ENCODE results near the gene BRDT.

Gene BRDT

DNA sequence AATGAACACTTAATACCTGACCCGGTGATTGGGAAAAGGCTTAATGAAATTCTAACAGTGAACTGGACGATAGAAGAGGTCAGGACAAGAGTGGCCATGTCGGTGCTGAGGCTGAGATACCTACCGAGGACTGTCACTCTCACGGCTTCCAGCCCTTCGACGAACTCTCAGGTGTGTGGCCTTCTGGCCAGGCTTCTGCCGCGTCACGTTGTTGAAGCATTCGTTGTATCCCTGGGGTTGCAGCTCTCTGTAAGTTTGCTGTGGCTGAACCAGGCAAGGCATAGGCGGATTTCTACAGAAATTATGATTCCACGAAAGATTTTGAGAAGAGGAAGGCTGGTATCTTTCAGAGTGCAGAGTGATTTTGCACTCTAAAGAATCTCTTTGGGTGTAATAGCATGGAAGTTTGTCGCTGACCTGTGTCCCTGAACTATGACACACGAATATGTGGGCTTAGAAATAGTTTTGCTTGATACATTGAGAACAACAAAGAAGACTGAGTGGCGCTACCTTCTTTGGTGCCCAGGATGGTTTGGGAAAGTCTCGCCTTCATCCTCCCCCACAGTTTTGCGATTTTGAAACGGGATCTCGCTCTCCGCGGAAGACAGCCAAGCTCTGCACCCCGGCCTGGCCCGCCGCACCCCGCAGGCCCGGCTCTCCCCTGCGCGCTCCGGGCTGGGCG lies 80.2 kb downstream of the BRDT start:
- no peak for DNase-seq (ENCODE audit: low read depth, low spot score)
- peak overlapping the region; percentile 52 for H3K4me3 ChIP-seq (ENCODE audit: low read depth, low read length)
- TF ChIP-seq CTCF (IDR thresholded peaks at IDR 0.05; ENCODE audit: low read depth, low read length): no peak
- in situ Hi-C loops (cut with HindIII; ENCODE audit: low sequenced_read_pairs): no loop called here

DNA sequence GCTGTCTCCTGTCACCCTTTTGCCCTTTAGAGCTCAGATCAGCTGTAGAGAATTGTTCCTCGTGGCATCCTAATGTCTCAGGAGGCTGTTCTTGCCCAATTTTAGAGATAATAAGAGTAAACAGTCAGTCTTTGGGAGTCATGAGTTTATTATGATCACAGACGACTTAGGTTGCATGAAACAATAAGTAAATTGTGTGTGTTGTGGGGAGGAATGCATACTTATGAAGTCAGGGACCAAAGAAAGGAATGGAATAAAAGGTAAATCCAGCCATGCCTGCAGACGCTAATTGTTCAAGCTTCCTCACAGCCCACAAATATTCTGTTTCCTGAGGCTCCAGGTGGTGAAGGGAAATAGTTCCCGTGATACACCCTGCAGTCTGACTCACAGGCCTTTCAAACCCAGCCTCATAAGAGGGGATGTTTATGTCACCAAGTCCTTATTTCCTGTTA lies 81.5 kb downstream of the BRDT start:
- no peak for TF ChIP-seq CTCF (IDR thresholded peaks at IDR 0.05; ENCODE audit: low read depth, low read length)
- DNase-seq (ENCODE audit: low read depth, low spot score): peak; percentile 36
- in situ Hi-C loops (cut with HindIII; ENCODE audit: low sequenced_read_pairs): no loop called here
- peak overlapping the region; percentile 52 for H3K4me3 ChIP-seq (ENCODE audit: low read depth, low read length)

DNA sequence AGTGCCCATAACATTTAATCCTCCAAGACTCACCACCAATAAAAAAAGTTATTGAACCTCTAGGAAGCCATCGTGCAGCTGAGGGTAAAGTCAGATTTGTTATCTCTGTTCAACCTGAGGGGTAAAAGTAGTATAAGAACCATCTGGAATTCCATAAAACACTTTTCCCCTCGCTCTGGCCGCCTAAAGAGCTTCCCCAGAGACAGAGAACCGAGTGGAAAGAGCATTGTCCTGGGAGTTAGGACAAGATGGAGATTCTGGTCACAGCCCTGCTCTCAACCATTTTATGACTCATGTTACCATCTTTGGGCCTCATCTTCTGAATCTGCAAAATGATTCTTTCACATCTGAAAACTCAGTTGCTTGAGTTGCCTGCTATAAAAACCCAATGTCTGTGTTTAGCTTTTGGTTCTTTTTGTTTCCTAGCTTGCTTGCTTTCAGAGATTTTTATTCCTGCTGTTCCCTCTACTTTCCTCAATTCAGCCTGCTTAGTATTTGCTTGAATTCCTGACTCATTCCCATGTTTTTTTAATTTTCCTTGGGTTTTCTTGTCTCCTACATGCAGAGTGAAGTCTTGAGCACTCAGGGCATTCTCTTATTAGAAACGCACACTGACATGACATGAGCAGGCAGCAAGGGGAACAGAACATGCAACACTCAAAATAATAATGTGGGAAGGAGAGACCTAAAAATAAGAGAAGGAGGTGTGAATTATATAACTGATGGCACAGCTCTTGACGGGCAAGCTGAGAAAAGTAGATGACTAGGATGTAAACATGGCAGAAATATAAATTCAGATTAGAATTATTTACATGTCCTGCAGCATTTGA lies 82.3 kb downstream of the BRDT start:
- H3K4me3 ChIP-seq (ENCODE audit: low read depth, low read length): no peak overlapping the region
- TF ChIP-seq CTCF (IDR thresholded peaks at IDR 0.05; ENCODE audit: low read depth, low read length): no peak
- in situ Hi-C loops (cut with HindIII; ENCODE audit: low sequenced_read_pairs): no loop called here
- DNase-seq (ENCODE audit: low read depth, low spot score): no peak

DNA sequence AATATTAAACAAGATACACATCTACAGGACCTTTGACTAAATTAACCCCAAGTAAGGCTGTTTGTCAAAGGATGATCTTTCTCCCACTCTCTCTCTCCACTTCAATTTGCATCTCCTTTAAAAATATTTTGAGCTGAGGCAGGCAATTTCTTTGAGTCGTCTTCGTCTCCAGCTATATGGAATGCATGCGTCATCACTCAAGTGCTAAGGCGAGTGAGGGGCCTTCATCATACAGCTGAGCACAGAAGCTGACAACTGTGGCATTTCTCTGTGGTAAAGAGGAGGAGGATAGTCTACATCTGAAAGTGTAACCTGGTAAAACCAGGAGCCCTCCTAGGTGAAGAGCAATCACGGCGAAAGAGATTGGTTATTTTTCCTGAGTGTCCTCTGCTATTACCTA lies 88.2 kb downstream of the BRDT start:
- in situ Hi-C loops (cut with HindIII; ENCODE audit: low sequenced_read_pairs): no loop called here
- peak; percentile 7 for DNase-seq (ENCODE audit: low read depth, low spot score)
- no peak overlapping the region for H3K4me3 ChIP-seq (ENCODE audit: low read depth, low read length)
- TF ChIP-seq CTCF (IDR thresholded peaks at IDR 0.05; ENCODE audit: low read depth, low read length): no peak

GRCh38 chr1:92038695-92039346 lies 89.6 kb downstream of the BRDT start:
- TF ChIP-seq CTCF (IDR thresholded peaks at IDR 0.05; ENCODE audit: low read depth, low read length): no peak
- H3K4me3 ChIP-seq (ENCODE audit: low read depth, low read length): no peak overlapping the region
- in situ Hi-C loops (cut with HindIII; ENCODE audit: low sequenced_read_pairs): no loop called here
- DNase-seq (ENCODE audit: low read depth, low spot score): no peak

DNA sequence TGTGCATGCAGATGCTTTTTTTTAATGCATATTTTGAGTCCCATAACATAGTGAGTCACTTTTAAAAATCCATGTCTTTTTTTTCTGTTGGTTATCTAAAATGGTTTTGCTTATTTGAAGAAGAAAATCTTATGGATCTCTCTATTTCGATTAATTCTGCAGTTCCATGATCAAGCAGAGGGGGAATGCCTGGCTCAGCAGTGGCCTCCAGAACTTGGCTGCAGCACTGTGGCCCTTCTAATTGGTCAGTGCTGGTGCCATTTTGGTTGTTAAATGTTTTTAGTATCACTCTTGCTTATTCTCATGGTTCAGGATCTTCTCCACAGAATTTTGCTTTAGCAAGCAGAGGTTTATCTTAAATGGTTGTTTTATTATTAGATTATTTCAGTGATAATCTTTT lies 91.8 kb downstream of the BRDT start:
- no peak overlapping the region for H3K4me3 ChIP-seq (ENCODE audit: low read depth, low read length)
- in situ Hi-C loops (cut with HindIII; ENCODE audit: low sequenced_read_pairs): no loop called here
- no peak for DNase-seq (ENCODE audit: low read depth, low spot score)
- TF ChIP-seq CTCF (IDR thresholded peaks at IDR 0.05; ENCODE audit: low read depth, low read length): no peak
